RWPE2 (cell line): ENCODE results near the gene DCAF15.

Experiments used
- ATAC-seq: fragments of 200-7000 bp; cut with Tn5 transposase; 3 replicates; pipeline ENCODE4 v1.9.1; 2021; ENCODE audit warnings: low read depth
- DNase-seq: peaks from one replicate; pipeline ENCODE4 v3.0.0-alpha.2; 2020; ENCODE audit warnings: low spot score
- H3K27ac ChIP-seq: fragments of 450-650 bp; 2 replicates; pipeline ENCODE4 v1.5.1; 2017; ENCODE audit warnings: mild to moderate bottlenecking; ENCODE audit not compliant: poor library complexity, severe bottlenecking
- H3K27me3 ChIP-seq: fragments of 250-450 bp; sonication (Bioruptor Pico); 2 replicates; pipeline ENCODE4 v1.5.1; 2021; ENCODE audit warnings: mild to moderate bottlenecking, moderate library complexity; ENCODE audit not compliant: insufficient read depth, poor library complexity, severe bottlenecking
- H3K36me3 ChIP-seq: fragments of 250-450 bp; sonication (Bioruptor Pico); 2 replicates; pipeline ENCODE4 v1.5.1; 2020; ENCODE audit warnings: low read depth, mild to moderate bottlenecking, moderate library complexity
- H3K4me1 ChIP-seq: fragments of 250-450 bp; sonication (Bioruptor Pico); 2 replicates; pipeline ENCODE4 v1.5.1; 2021; ENCODE audit warnings: mild to moderate bottlenecking, moderate library complexity; ENCODE audit not compliant: insufficient read depth, poor library complexity, severe bottlenecking
- H3K4me3 ChIP-seq: fragments of 250-450 bp; sonication (Bioruptor Pico); 2 replicates; pipeline ENCODE4 v1.5.1; 2021; ENCODE audit warnings: mild to moderate bottlenecking, moderate library complexity; ENCODE audit not compliant: severe bottlenecking
- H3K9me3 ChIP-seq: fragments of 250-450 bp; sonication (Bioruptor Pico); 2 replicates; pipeline ENCODE4 v1.5.1; 2021; ENCODE audit warnings: mild to moderate bottlenecking, moderate library complexity; ENCODE audit not compliant: severe bottlenecking
- CTCF ChIP-seq: fragments of 450-650 bp; IDR thresholded peaks from one replicate; pipeline ENCODE4 v1.5.1; 2017; ENCODE audit warnings: mild to moderate bottlenecking, moderate library complexity; ENCODE audit not compliant: poor library complexity, severe bottlenecking

DCAF15 gene

GRCh38 chr19:13997631-13997962 is 45.3 kb downstream of the DCAF15 start:
- Histone ChIP-seq H3K36me3 (peaks cover 21% of the 10 kb centered on the region), H3K27me3 (no peaks in the 10 kb centered on the region), H3K4me1 (no peaks in the 10 kb centered on the region), H3K4me3 (no peak overlapping the region), H3K27ac (no peak overlapping the region), H3K9me3 (peaks cover 6% of the 10 kb centered on the region)
- no peak for TF ChIP-seq CTCF
- no peak for DNase-seq
- no peak for ATAC-seq

GRCh38 chr19:13998426-13998825 is 46.1 kb downstream of the DCAF15 start:
- no peak for TF ChIP-seq CTCF
- H3K4me3 ChIP-seq: no peak overlapping the region
- no peak for DNase-seq
- H3K27me3 ChIP-seq: no peaks in the 10 kb centered on the region
- no peak for ATAC-seq
- no peak overlapping the region for H3K27ac ChIP-seq
- H3K9me3 ChIP-seq: peaks cover 6% of the 10 kb centered on the region
- no peaks in the 10 kb centered on the region for H3K4me1 ChIP-seq
- H3K36me3 ChIP-seq: peaks cover 14% of the 10 kb centered on the region

GRCh38 chr19:13999085-13999484 is 46.8 kb downstream of the DCAF15 start:
- Histone ChIP-seq H3K36me3 (peaks cover 14% of the 10 kb centered on the region), H3K4me1 (no peaks in the 10 kb centered on the region), H3K4me3 (no peak overlapping the region), H3K27me3 (no peaks in the 10 kb centered on the region), H3K9me3 (peaks cover 6% of the 10 kb centered on the region), H3K27ac (no peak overlapping the region)
- no peak for TF ChIP-seq CTCF
- DNase-seq: no peak
- ATAC-seq: no peak

GRCh38 chr19:14000691-14001375 is 48.5 kb downstream of the DCAF15 start:
- no peaks in the 10 kb centered on the region for H3K27me3 ChIP-seq
- H3K27ac ChIP-seq: no peak overlapping the region
- peaks cover 14% of the 10 kb centered on the region for H3K36me3 ChIP-seq
- no peak overlapping the region for H3K4me3 ChIP-seq
- ATAC-seq (no peak), DNase-seq (no peak)
- H3K4me1 ChIP-seq: peaks cover 5% of the 10 kb centered on the region
- no peak for TF ChIP-seq CTCF
- H3K9me3 ChIP-seq: peaks cover 6% of the 10 kb centered on the region

GRCh38 chr19:14002571-14003250 is 50.4 kb downstream of the DCAF15 start:
- Histone ChIP-seq H3K4me1 (peaks cover 5% of the 10 kb centered on the region), H3K27me3 (no peaks in the 10 kb centered on the region), H3K36me3 (peaks cover 14% of the 10 kb centered on the region), H3K27ac (no peak overlapping the region), H3K9me3 (peaks cover 6% of the 10 kb centered on the region), H3K4me3 (no peak overlapping the region)
- DNase-seq (no peak), ATAC-seq (no peak)
- no peak for TF ChIP-seq CTCF
